Fibroblast of pulmonary artery (primary cell): Measurements from ENCODE around the gene APELA.
"Not testable (repeated sequence)": the region's sequence is repeated elsewhere in the genome, so short reads cannot be mapped to it uniquely, and the experiment has no call there.

Experiments
- DNase-seq: peaks from one replicate; pipeline ENCODE4 v3.0.0-alpha.2; 2010; ENCODE audit warnings: low read depth
- H3K4me3 ChIP-seq: replicated peaks from 2 replicates; pipeline ENCODE4 v1.5.1; 2011; ENCODE audit warnings: low read depth, mild to moderate bottlenecking, control low read depth, low read length, moderate library complexity
- CTCF ChIP-seq: IDR thresholded peaks from 2 replicates; pipeline ENCODE4 v1.5.1; 2011; ENCODE audit warnings: mild to moderate bottlenecking, control low read depth, low read length, inconsistent platforms; ENCODE audit errors: missing control alignments

The APELA gene

DNA sequence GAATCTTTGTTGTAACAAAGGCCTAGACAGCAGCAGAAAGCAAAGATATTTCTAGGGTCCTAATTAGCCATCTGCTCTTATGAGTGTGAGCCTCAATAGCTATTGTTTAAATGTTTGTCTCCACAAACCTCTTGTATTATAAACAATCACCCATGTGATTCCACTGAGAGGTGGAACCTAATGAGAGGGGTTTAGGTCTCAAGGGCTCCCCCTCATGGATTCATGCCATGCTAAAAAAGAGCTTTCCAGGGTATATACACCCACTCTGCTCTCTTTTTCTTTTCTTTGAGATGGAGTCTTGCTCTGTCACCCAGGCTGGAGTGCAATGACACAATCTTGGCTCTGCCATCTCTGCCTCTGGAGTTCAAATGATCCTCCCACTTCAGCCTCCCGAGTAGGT, 58.4 kb downstream of the APELA start:
- TF ChIP-seq CTCF = no peak
- no peak overlapping the region for H3K4me3 ChIP-seq
- DNase-seq = no peak

GRCh38 chr4:164935865-164936606, 59.1 kb downstream of the APELA start:
- not testable (repeated sequence) for H3K4me3 ChIP-seq, DNase-seq

DNA sequence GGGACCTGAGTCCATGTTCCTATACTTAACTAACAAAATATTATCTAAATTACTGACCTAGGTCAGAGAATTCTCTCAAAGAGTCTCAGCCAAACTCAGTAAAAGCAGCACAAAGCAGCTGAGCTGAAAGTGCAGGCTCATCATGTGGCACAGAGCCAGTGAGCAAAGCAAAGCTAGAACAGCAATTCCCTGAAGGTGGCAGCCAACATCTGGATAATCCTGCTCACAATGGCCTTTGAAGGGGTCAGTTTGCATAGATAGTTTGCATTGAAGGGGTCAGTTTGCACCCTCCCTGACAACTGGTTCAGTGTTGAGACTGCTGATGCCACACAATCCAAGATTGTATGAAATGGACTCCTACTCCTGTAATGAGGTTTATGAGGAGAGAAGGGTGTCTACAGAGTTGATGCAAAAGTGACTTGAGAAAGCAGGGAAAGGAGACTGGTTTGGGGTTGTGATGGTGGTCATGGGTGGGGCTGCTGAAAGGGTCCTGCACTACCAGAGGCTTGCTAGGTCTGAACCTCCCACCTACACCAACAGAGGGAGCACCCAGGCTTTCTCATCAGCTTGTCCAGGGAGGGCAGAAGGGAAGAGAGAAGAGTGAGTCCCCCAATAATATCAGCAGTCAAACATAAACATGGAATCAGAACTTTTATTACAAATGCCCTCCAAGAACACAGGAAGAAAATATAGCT, 60.7 kb downstream of the APELA start:
- TF ChIP-seq CTCF = no peak
- H3K4me3 ChIP-seq = no peak overlapping the region
- DNase-seq = peak; percentile 17

GRCh38 chr4:164943192-164943591, 66.2 kb downstream of the APELA start:
- H3K4me3 ChIP-seq = no peak overlapping the region
- no peak for DNase-seq
- TF ChIP-seq CTCF = no peak

GRCh38 chr4:164945146-164945545, 68.2 kb downstream of the APELA start:
- DNase-seq = no peak
- H3K4me3 ChIP-seq = no peak overlapping the region
- TF ChIP-seq CTCF = no peak

GRCh38 chr4:164946810-164947209, 69.8 kb downstream of the APELA start:
- TF ChIP-seq CTCF = no peak
- no peak for DNase-seq
- no peak overlapping the region for H3K4me3 ChIP-seq
